Mononuclear cell (primary cell): Measurements from ENCODE around the gene EHD4. TPM values are rescaled to one million over a fixed set of nuclear protein-coding genes. Genes with fewer than 3 reads are reported as not detected.

Source experiments
- H3K27me3 ChIP-seq: 2 replicates; pipeline ENCODE4 v1.6.0; 2011; ENCODE audit warnings: low read length, control low read depth; ENCODE audit not compliant: insufficient read depth
- H3K4me1 ChIP-seq: 2 replicates; pipeline ENCODE4 v1.5.1; 2011; ENCODE audit warnings: mild to moderate bottlenecking, low read length, control low read depth; ENCODE audit not compliant: insufficient read depth
- H3K4me3 ChIP-seq: 2 replicates; pipeline ENCODE4 v1.5.1; 2011; ENCODE audit warnings: mild to moderate bottlenecking, low read length, moderate library complexity
- H3K9me3 ChIP-seq: 2 replicates; pipeline ENCODE4 v1.5.1; 2011; ENCODE audit warnings: low read depth, mild to moderate bottlenecking, control low read depth, low read length
- total RNA-seq: library from RNA; depleted of rRNA; stranded (reverse); fragments of >200 nt; gene quantifications from one replicate; pipeline ENCODE4 v1.2.3, GENCODE V29; 2012

The EHD4 gene
- total RNA-seq, 1 donor, result 35.3 TPM

GRCh38 chr15:41988896-41989572 lies 16.7 kb upstream of the EHD4 start:
- Histone ChIP-seq H3K4me1 (no peaks in the 10 kb centered on the region), H3K4me3 (no peak overlapping the region), H3K9me3 (no peaks in the 10 kb centered on the region), H3K27me3 (no peaks in the 10 kb centered on the region)

- H3K4me1 ChIP-seq, result no peaks in the 10 kb centered on the region
- H3K27me3 ChIP-seq, result no peaks in the 10 kb centered on the region
- H3K4me3 ChIP-seq, result no peak overlapping the region
- no peaks in the 10 kb centered on the region for H3K9me3 ChIP-seq
These were observed 15.5 kb upstream of the EHD4 start for GRCh38 chr15:41987925-41988275.

GRCh38 chr15:41987246-41987924 lies 15.0 kb upstream of the EHD4 start:
- Histone ChIP-seq H3K27me3 (no peaks in the 10 kb centered on the region), H3K9me3 (no peaks in the 10 kb centered on the region), H3K4me1 (no peaks in the 10 kb centered on the region), H3K4me3 (no peak overlapping the region)

GRCh38 chr15:41985236-41986160 lies 13.1 kb upstream of the EHD4 start:
- H3K27me3 ChIP-seq, result no peaks in the 10 kb centered on the region
- no peak overlapping the region for H3K4me3 ChIP-seq
- H3K4me1 ChIP-seq, result no peaks in the 10 kb centered on the region
- no peaks in the 10 kb centered on the region for H3K9me3 ChIP-seq

- Histone ChIP-seq H3K9me3 (no peaks in the 10 kb centered on the region), H3K4me3 (no peak overlapping the region), H3K4me1 (no peaks in the 10 kb centered on the region), H3K27me3 (no peaks in the 10 kb centered on the region)
These were observed 12.3 kb upstream of the EHD4 start for GRCh38 chr15:41984622-41985021.

- Histone ChIP-seq H3K4me3 (no peak overlapping the region), H3K4me1 (no peaks in the 10 kb centered on the region), H3K27me3 (no peaks in the 10 kb centered on the region), H3K9me3 (no peaks in the 10 kb centered on the region)
These were observed 11.5 kb upstream of the EHD4 start for GRCh38 chr15:41983621-41984571.

- no peaks in the 10 kb centered on the region for H3K9me3 ChIP-seq
- no peaks in the 10 kb centered on the region for H3K27me3 ChIP-seq
- no peaks in the 10 kb centered on the region for H3K4me1 ChIP-seq
- H3K4me3 ChIP-seq, result no peak overlapping the region
These were observed 10.9 kb upstream of the EHD4 start for GRCh38 chr15:41983221-41983620.

- Histone ChIP-seq H3K27me3 (no peaks in the 10 kb centered on the region), H3K9me3 (no peaks in the 10 kb centered on the region), H3K4me3 (no peak overlapping the region), H3K4me1 (no peaks in the 10 kb centered on the region)
These were observed 10.0 kb upstream of the EHD4 start for GRCh38 chr15:41982133-41982930.

GRCh38 chr15:41981371-41982132 lies 9.2 kb upstream of the EHD4 start:
- Histone ChIP-seq H3K4me1 (no peaks in the 10 kb centered on the region), H3K4me3 (no peak overlapping the region), H3K9me3 (no peaks in the 10 kb centered on the region), H3K27me3 (no peaks in the 10 kb centered on the region)

GRCh38 chr15:41980654-41981323 lies 8.4 kb upstream of the EHD4 start:
- Histone ChIP-seq H3K27me3 (no peaks in the 10 kb centered on the region), H3K4me1 (no peaks in the 10 kb centered on the region), H3K9me3 (no peaks in the 10 kb centered on the region), H3K4me3 (no peak overlapping the region)

GRCh38 chr15:41979493-41980266 lies 7.3 kb upstream of the EHD4 start:
- no peaks in the 10 kb centered on the region for H3K4me1 ChIP-seq
- H3K27me3 ChIP-seq, result no peaks in the 10 kb centered on the region
- H3K4me3 ChIP-seq, result no peak overlapping the region
- H3K9me3 ChIP-seq, result no peaks in the 10 kb centered on the region

- no peaks in the 10 kb centered on the region for H3K27me3 ChIP-seq
- no peak overlapping the region for H3K4me3 ChIP-seq
- no peaks in the 10 kb centered on the region for H3K4me1 ChIP-seq
- H3K9me3 ChIP-seq, result no peaks in the 10 kb centered on the region
These were observed 6.2 kb upstream of the EHD4 start for GRCh38 chr15:41978534-41978933.
